SJSA1 (cell line): ENCODE results near the gene NUP210L. TPM values are rescaled to one million over a fixed set of nuclear protein-coding genes. Genes with fewer than 3 reads are reported as not detected.

ENCODE experiments used
- DNase-seq, 2 experiments: peaks; one replicate each; pipeline ENCODE4 v3.0.0-alpha.2; 2015 to 2020; ENCODE audit warnings: low spot score in 2 of 2, low read depth in 1 of 2
- H3K27ac ChIP-seq: fragments of 250-450 bp; sonication (Bioruptor Pico); 2 replicates; pipeline ENCODE4 v1.5.1; 2020; ENCODE audit warnings: mild to moderate bottlenecking, moderate library complexity
- H3K27me3 ChIP-seq: fragments of 250-450 bp; sonication (Bioruptor Pico); replicated peaks from 2 replicates; pipeline ENCODE4 v1.5.1; 2020; ENCODE audit warnings: mild to moderate bottlenecking, moderate library complexity
- H3K36me3 ChIP-seq: fragments of 250-450 bp; sonication (Bioruptor Pico); 2 replicates; pipeline ENCODE4 v1.5.1; 2020; ENCODE audit warnings: mild to moderate bottlenecking
- H3K4me1 ChIP-seq: fragments of 250-450 bp; sonication (Bioruptor Pico); replicated peaks from 2 replicates; pipeline ENCODE4 v1.6.1; 2021; ENCODE audit warnings: mild to moderate bottlenecking
- H3K4me3 ChIP-seq: fragments of 250-450 bp; sonication (Bioruptor Pico); 2 replicates; pipeline ENCODE4 v1.5.1; 2020; ENCODE audit warnings: mild to moderate bottlenecking
- H3K9me3 ChIP-seq: fragments of 250-450 bp; sonication (Bioruptor Pico); replicated peaks from 2 replicates; pipeline ENCODE4 v1.5.1; 2020; ENCODE audit warnings: mild to moderate bottlenecking
- total RNA-seq: library from RNA; depleted of rRNA; stranded (reverse); fragments of >200 nt; shearing (Covaris generic); gene quantifications from 2 replicates; pipeline ENCODE4 v1.2.3, GENCODE V29; 2014; rRNA removed

The NUP210L gene
- total RNA-seq, 1 experiment from 2014 or later = not detected

DNA sequence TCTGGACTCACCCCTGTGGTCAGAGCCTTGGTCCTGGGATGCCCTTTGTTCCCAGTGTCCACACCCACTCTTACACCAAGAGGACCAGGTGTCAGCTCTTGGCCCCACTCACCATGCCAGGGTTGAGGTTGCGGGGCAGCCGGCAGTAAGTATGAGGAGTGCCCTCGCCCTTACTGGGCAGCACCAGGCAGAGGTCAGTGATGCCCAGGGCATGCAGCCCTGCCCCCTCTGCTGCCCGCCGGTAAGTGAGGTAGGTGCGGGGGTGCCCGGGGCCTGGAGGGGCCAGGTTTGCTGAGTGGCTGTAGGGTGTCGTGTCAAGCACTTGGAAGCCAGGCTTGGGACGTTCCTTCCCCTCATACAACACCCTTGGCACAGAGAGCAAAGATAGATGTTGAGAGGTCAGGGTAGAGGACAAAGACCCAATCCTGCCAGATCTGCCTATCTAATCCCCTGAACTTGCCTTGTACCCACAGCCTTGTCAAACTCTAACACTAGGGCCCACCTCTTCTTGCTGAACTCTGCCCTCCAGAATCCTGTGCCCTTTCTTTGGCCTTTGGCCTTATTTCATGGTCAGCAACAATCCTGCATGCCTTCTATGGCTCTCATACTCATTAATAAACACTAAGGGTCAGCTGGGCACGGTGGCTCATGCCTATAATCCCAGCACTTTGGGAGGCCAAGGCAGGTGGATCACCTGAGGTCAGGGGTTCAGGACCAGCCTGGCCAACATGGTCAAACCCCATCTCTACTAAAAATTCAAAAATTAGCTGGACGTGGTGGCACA lies 211.9 kb downstream of the NUP210L start:
- Histone ChIP-seq H3K27ac (no peak overlapping the region), H3K4me3 (no peak overlapping the region), H3K27me3 (no peaks in the 10 kb centered on the region), H3K9me3 (peaks cover 6% of the 10 kb centered on the region), H3K4me1 (peaks cover 23% of the 10 kb centered on the region), H3K36me3 (peaks cover 75% of the 10 kb centered on the region)
- DNase-seq = no peak

Other genes starting within 250 kb of the NUP210L start
- gene GATAD2B, start 232.1 kb downstream of the NUP210L start, total RNA-seq = 3.7 and 4.6 TPM in 2 replicates
- gene DENND4B, start 208.4 kb downstream of the NUP210L start, total RNA-seq = 3.9 and 12.6 TPM in 2 replicates
- gene CRTC2, start 196.5 kb downstream of the NUP210L start, total RNA-seq = 10.0 and 10.3 TPM in 2 replicates
- gene SLC39A1, start 191.5 kb downstream of the NUP210L start, total RNA-seq = 141 and 153 TPM in 2 replicates
- 3.2 and 4.0 TPM in 2 replicates for gene CREB3L4, start 187.2 kb downstream of the NUP210L start, total RNA-seq
- 232 and 279 TPM in 2 replicates for gene JTB, start 177.4 kb downstream of the NUP210L start, total RNA-seq
- gene RAB13, start 168.7 kb downstream of the NUP210L start, total RNA-seq = 33.5 and 36.2 TPM in 2 replicates
- gene RPS27, start 164.3 kb downstream of the NUP210L start, total RNA-seq = 1,681 and 2,337 TPM in 2 replicates
- gene TPM3, start 37.0 kb upstream of the NUP210L start, total RNA-seq = 847 and 1,117 TPM in 2 replicates
- not detected in 2 replicates for gene CFAP141, start 51.3 kb upstream of the NUP210L start, total RNA-seq
- gene UBAP2L, start 65.9 kb upstream of the NUP210L start, total RNA-seq = 83.4 and 92.1 TPM in 2 replicates
- gene HAX1, start 117.6 kb upstream of the NUP210L start, total RNA-seq = 175 and 184 TPM in 2 replicates
- not detected in 2 replicates for gene AQP10, start 166.0 kb upstream of the NUP210L start, total RNA-seq
- gene ATP8B2, start 170.5 kb upstream of the NUP210L start, total RNA-seq = 36.9 and 77.8 TPM in 2 replicates